HepG2 (cell line): ENCODE results near the gene TSPAN15. TPM values are rescaled to one million over a fixed set of nuclear protein-coding genes. Genes with fewer than 3 reads are reported as not detected.

Experiments
- GATAD2A ChIP-seq: IDR thresholded peaks from 2 replicates; pipeline ENCODE4 v1.6.1; 2016
- MEIS2 ChIP-seq: sonication (generic); formaldehyde crosslinking; IDR thresholded peaks from 2 replicates; pipeline ENCODE4 v1.9.0; 2021; ENCODE audit warnings: mild to moderate bottlenecking, missing genetic modification reagents
- MYC ChIP-seq: sonication (generic); formaldehyde crosslinking; IDR thresholded peaks from 2 replicates; pipeline ENCODE4 v1.9.0; 2021; ENCODE audit warnings: missing genetic modification reagents, borderline replicate concordance
- NFYB ChIP-seq: sonication (generic); formaldehyde crosslinking; IDR thresholded peaks from 2 replicates; pipeline ENCODE4 v1.4.0; 2020; ENCODE audit warnings: missing genetic modification reagents
- RCOR2 ChIP-seq: IDR thresholded peaks from 2 replicates; pipeline ENCODE4 v1.6.1; 2016; ENCODE audit warnings: missing biosample characterization, missing genetic modification reagents
- ZNF12 ChIP-seq: sonication (generic); formaldehyde crosslinking; IDR thresholded peaks from 2 replicates; pipeline ENCODE4 v1.5.0; 2020; ENCODE audit warnings: missing genetic modification reagents
- ZNF256 ChIP-seq: sonication (generic); formaldehyde crosslinking; conservative IDR thresholded peaks from 2 replicates; pipeline ENCODE4 v1.4.0; 2020; ENCODE audit warnings: missing genetic modification reagents
- polyA plus RNA-seq, 8 experiments: library from polyadenylated mRNA; depleted of rRNA in 3 of 8; stranded (reverse) in 7 of 8; unstranded in 1 of 8; fragments of >200 nt; fragmentation: Illumina TruSeq in 4 of 8; extraction: Trizol in 4 of 8; gene quantifications; 2 replicates each; pipeline versions ENCODE4 v1.2.1 to v1.2.3, GENCODE V29; 2011 to 2016; ENCODE audit warnings: low read depth in 4 of 8, missing spikeins in 1 of 8, mixed read lengths in 1 of 8; ENCODE audit not compliant: insufficient read depth in 1 of 8
- total RNA-seq, 5 experiments: library from RNA; depleted of rRNA; stranded (reverse); fragments of >200 nt; fragmentation: Illumina TruSeq; extraction: Trizol; gene quantifications; 2 replicates each; pipeline ENCODE4 v1.2.3, GENCODE V29; 2016; ENCODE audit warnings: low read depth in 1 of 5
- TF ChIP-seq, protein P1 (sequence below): sonication (generic); formaldehyde crosslinking; conservative IDR thresholded peaks from 2 replicates; pipeline ENCODE4 v1.4.0; 2020; ENCODE audit warnings: missing genetic modification reagents
- TF ChIP-seq, protein P2 (sequence below): IDR thresholded peaks from 2 replicates; pipeline ENCODE4 v1.6.1; 2016; ENCODE audit warnings: missing biosample characterization, missing genetic modification reagents, low read depth
- TF ChIP-seq, protein P3 (sequence below): sonication (generic); formaldehyde crosslinking; IDR thresholded peaks from 2 replicates; pipeline ENCODE4 v1.5.0; 2020; ENCODE audit warnings: mild to moderate bottlenecking, missing genetic modification reagents

The TSPAN15 gene
- total and polyA plus RNA-seq, 2 of the 13 experiments (the other 11 are each of a cell fraction or from before 2014, with no cell fraction given): 0.27 to 3.2 TPM

DNA sequence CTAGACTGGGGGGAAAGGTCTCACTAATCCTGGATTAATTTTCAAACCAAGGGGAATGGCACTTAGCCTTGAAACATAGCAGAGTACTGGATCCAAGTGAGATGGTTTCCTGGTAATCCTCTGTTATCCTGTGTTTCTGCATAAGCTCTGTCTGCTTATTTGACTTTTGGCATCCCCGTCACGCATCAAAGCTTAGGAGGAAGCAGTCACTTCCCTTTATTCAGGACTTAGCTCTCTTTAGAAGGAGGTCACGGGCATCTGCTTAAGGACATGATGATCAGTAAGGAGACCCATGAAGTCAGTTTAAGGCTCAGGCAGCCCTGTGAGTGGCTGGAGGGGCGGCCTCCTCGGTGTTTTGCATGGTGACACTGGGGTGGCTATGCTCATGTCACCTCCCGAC is 30.0 kb downstream of the TSPAN15 start (continued):
- TF ChIP-seq, protein P1, sequence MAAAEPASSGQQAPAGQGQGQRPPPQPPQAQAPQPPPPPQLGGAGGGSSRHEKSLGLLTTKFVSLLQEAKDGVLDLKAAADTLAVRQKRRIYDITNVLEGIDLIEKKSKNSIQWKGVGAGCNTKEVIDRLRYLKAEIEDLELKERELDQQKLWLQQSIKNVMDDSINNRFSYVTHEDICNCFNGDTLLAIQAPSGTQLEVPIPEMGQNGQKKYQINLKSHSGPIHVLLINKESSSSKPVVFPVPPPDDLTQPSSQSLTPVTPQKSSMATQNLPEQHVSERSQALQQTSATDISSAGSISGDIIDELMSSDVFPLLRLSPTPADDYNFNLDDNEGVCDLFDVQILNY (CRISPR knock-in tag): no peak
- TF ChIP-seq, protein P2, sequence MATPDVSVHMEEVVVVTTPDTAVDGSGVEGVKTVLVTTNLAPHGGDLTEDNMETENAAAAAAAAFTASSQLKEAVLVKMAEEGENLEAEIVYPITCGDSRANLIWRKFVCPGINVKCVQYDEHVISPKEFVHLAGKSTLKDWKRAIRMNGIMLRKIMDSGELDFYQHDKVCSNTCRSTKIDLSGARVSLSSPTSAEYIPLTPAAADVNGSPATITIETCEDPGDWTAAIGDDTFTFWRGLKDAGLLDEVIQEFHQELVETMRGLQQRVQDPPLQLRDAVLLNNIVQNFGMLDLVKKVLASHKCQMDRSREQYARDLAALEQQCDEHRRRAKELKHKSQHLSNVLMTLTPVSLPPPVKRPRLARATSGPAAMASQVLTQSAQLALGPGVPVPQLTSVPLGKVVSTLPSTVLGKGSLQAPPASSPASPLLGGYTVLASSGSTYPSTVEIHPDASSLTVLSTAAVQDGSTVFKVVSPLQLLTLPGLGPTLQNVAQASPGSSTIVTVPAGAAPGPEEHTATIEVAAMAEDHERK: no peak
- TF ChIP-seq NFYB (CRISPR knock-in tag): no peak
- no peak for TF ChIP-seq ZNF256 (CRISPR knock-in tag)
- TF ChIP-seq MEIS2: no peak
- TF ChIP-seq, protein P3, sequence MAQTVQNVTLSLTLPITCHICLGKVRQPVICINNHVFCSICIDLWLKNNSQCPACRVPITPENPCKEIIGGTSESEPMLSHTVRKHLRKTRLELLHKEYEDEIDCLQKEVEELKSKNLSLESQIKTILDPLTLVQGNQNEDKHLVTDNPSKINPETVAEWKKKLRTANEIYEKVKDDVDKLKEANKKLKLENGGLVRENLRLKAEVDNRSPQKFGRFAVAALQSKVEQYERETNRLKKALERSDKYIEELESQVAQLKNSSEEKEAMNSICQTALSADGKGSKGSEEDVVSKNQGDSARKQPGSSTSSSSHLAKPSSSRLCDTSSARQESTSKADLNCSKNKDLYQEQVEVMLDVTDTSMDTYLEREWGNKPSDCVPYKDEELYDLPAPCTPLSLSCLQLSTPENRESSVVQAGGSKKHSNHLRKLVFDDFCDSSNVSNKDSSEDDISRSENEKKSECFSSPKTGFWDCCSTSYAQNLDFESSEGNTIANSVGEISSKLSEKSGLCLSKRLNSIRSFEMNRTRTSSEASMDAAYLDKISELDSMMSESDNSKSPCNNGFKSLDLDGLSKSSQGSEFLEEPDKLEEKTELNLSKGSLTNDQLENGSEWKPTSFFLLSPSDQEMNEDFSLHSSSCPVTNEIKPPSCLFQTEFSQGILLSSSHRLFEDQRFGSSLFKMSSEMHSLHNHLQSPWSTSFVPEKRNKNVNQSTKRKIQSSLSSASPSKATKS (CRISPR knock-in tag): no peak
- no peak for TF ChIP-seq RCOR2 (CRISPR knock-in tag)
- TF ChIP-seq GATAD2A (CRISPR knock-in tag): no peak
- no peak for TF ChIP-seq MYC (CRISPR knock-in tag)
- TF ChIP-seq ZNF12 (CRISPR knock-in tag): no peak
